Endodermal cell (in vitro differentiated cells): ENCODE measurements around the gene INSIG1. TPM values are rescaled to one million over a fixed set of nuclear protein-coding genes. Genes with fewer than 3 reads are reported as not detected.

Experiments
- DNase-seq: peaks from one replicate; pipeline ENCODE4 v3.0.0-alpha.2; 2017
- H3K27ac ChIP-seq: 2 replicates; pipeline ENCODE4 v1.5.1; 2013; ENCODE audit warnings: mild to moderate bottlenecking, low read depth, low read length, moderate library complexity
- H3K27me3 ChIP-seq: 2 replicates; pipeline ENCODE4 v1.6.1; 2013; ENCODE audit warnings: mild to moderate bottlenecking, low read length, moderate library complexity; ENCODE audit not compliant: insufficient read depth, control insufficient read depth, poor library complexity, severe bottlenecking
- H3K36me3 ChIP-seq: 2 replicates; pipeline ENCODE4 v1.7.0; 2013; ENCODE audit warnings: mild to moderate bottlenecking, low read length, moderate library complexity; ENCODE audit not compliant: control insufficient read depth, insufficient read depth
- H3K4me1 ChIP-seq: one replicate; pipeline ENCODE4 v1.7.0; 2013; ENCODE audit warnings: low read length; ENCODE audit not compliant: control insufficient read depth, insufficient read depth
- H3K4me3 ChIP-seq: 2 replicates; pipeline ENCODE4 v1.5.1; 2013; ENCODE audit warnings: mild to moderate bottlenecking, low read length, moderate library complexity
- H3K9ac ChIP-seq: 2 replicates; pipeline ENCODE4 v1.6.1; 2013; ENCODE audit warnings: mild to moderate bottlenecking, low read length, moderate library complexity; ENCODE audit not compliant: poor library complexity, severe bottlenecking; ENCODE audit errors: extremely low read depth
- H3K9me3 ChIP-seq: 2 replicates; pipeline ENCODE4 v1.6.1; 2013; ENCODE audit warnings: mild to moderate bottlenecking, low read length, moderate library complexity; ENCODE audit not compliant: control insufficient read depth
- H3K27ac Mint-ChIP-seq: 2 replicates; pipeline ENCODE4 v1.8.0; 2020; ENCODE audit warnings: mixed read lengths
- H3K27me3 Mint-ChIP-seq: 2 replicates; pipeline ENCODE4 v1.8.0; 2021; ENCODE audit warnings: mild to moderate bottlenecking, mixed read lengths; ENCODE audit not compliant: insufficient read depth
- H3K36me3 Mint-ChIP-seq: 2 replicates; pipeline ENCODE4 v1.8.0; 2020; ENCODE audit warnings: low read depth, mixed read lengths
- H3K4me1 Mint-ChIP-seq: 2 replicates; pipeline ENCODE4 v1.8.0; 2020; ENCODE audit warnings: mixed read lengths
- H3K4me3 Mint-ChIP-seq: 2 replicates; pipeline ENCODE4 v1.8.0; 2020; ENCODE audit warnings: mild to moderate bottlenecking, moderate library complexity, mixed read lengths
- H3K9me3 Mint-ChIP-seq: 2 replicates; pipeline ENCODE4 v1.8.0; 2020; ENCODE audit warnings: mild to moderate bottlenecking, mixed read lengths
- WGBS, 2 experiments: methylation state at CpG; one replicate each; pipeline versions ENCODE4 v1.1.5 to v1.1.7; 2013; ENCODE audit warnings: missing lambda C conversion rate in 2 of 2, mixed read lengths in 1 of 2; ENCODE audit not compliant: insufficient coverage in 1 of 2, insufficient read length in 1 of 2; 5-methylcytosine and 5-hydroxymethylcytosine counted together
- total RNA-seq, 2 donors: library from RNA; stranded (reverse); fragmentation: NEBNext Ultra II Directional in 1 of 2; extraction: Animal tissue kit (Norgen Biotek cat#: 25700) in 1 of 2; gene quantifications; 2 replicates in 1 of 2; 3 replicates in 1 of 2; pipeline ENCODE4 v1.2.1, GENCODE V29; 2021
- TF ChIP-seq, protein P1 (sequence below): fragments of 200-600 bp; sonication (generic); conservative IDR thresholded peaks from 2 replicates; pipeline ENCODE4 v1.5.0; 2021; ENCODE audit warnings: antibody characterized with exemption, mild to moderate bottlenecking

The INSIG1 gene
- total RNA-seq, 2 donors from 2014 or later: 27.2 to 36.9 TPM

DNA sequence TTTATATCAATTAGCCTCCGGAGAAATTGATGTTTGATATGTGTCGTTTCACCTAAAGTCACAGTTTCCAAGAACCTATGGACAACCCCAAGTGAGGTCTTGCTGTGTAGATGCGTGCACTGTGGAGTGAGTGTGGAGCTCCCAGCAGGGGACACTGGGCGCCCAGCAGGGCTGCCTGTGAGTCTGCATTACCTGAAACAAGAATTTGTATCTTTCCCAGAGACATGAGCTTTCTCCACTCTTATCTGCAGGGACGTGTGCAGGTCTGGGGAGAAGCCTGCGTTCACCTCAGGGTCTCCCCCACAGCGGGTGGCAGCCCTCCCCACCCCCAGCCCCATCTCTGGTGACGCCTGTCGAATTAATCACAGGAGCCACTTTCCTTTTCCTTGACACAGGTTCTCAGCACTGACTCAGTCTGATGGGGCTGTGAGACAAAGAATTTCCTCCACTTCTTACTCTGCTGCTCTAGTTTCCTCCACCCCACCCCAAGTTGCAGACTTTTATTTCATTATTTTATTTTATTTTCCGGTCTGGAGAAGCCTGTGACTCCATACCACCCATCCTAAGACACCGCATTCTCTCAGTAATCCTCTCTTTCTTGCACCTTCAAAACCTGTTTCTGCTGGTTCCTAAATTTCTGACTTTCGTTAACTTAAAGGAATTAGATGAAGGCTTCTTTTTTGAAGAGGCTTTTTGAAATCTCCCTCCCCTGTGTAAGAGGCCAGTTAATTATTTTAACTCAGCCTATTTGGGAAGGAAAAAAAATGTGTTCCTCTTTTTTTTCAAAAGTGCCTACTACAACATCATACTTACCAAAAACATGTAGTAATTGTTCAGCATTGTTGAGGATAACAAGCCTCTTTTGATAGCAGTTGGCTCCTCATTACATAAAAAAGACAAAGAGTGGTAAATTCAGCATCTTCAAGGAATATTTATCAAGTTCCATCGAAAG, 17.0 kb upstream of the INSIG1 start:
- H3K4me1 ChIP-seq: no peaks in the 10 kb centered on the region
- Mint-ChIP-seq H3K9me3 (no peaks in the 10 kb centered on the region), H3K4me1 (peaks cover 3% of the 10 kb centered on the region), H3K4me3 (no peak overlapping the region), H3K27ac (no peak overlapping the region), H3K27me3 (peaks cover 2% of the 10 kb centered on the region), H3K36me3 (no peaks in the 10 kb centered on the region)
- H3K36me3 ChIP-seq: no peaks in the 10 kb centered on the region
- WGBS, 2 experiments: 86 to 92% methylated on average over 11 to 13 of the region's 13 CpGs
- no peak overlapping the region for H3K9ac ChIP-seq
- no peak overlapping the region for H3K4me3 ChIP-seq
- DNase-seq: no peak
- H3K27ac ChIP-seq: no peak overlapping the region
- H3K9me3 ChIP-seq: no peaks in the 10 kb centered on the region
- TF ChIP-seq, protein P1, sequence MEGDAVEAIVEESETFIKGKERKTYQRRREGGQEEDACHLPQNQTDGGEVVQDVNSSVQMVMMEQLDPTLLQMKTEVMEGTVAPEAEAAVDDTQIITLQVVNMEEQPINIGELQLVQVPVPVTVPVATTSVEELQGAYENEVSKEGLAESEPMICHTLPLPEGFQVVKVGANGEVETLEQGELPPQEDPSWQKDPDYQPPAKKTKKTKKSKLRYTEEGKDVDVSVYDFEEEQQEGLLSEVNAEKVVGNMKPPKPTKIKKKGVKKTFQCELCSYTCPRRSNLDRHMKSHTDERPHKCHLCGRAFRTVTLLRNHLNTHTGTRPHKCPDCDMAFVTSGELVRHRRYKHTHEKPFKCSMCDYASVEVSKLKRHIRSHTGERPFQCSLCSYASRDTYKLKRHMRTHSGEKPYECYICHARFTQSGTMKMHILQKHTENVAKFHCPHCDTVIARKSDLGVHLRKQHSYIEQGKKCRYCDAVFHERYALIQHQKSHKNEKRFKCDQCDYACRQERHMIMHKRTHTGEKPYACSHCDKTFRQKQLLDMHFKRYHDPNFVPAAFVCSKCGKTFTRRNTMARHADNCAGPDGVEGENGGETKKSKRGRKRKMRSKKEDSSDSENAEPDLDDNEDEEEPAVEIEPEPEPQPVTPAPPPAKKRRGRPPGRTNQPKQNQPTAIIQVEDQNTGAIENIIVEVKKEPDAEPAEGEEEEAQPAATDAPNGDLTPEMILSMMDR: no peak
- H3K27me3 ChIP-seq: no peaks in the 10 kb centered on the region

- Histone ChIP-seq H3K9me3 (no peaks in the 10 kb centered on the region), H3K27ac (no peak overlapping the region), H3K9ac (no peak overlapping the region), H3K27me3 (no peaks in the 10 kb centered on the region), H3K4me3 (no peak overlapping the region), H3K36me3 (no peaks in the 10 kb centered on the region), H3K4me1 (no peaks in the 10 kb centered on the region)
- TF ChIP-seq, protein P1: no peak
- Mint-ChIP-seq H3K9me3 (no peaks in the 10 kb centered on the region), H3K4me3 (no peak overlapping the region), H3K36me3 (no peaks in the 10 kb centered on the region), H3K4me1 (peaks cover 3% of the 10 kb centered on the region), H3K27me3 (peaks cover 2% of the 10 kb centered on the region), H3K27ac (no peak overlapping the region)
- 92 to 93% methylated on average over 9 of the region's 9 CpGs for WGBS, 2 experiments
- no peak for DNase-seq
Observed at GRCh38 chr7:155281398-155281969, 16.2 kb upstream of the INSIG1 start.

GRCh38 chr7:155282671-155283070, 15.0 kb upstream of the INSIG1 start:
- DNase-seq: no peak
- Histone ChIP-seq H3K36me3 (no peaks in the 10 kb centered on the region), H3K9me3 (no peaks in the 10 kb centered on the region), H3K27me3 (no peaks in the 10 kb centered on the region), H3K27ac (no peak overlapping the region), H3K4me3 (no peak overlapping the region), H3K9ac (no peak overlapping the region), H3K4me1 (no peaks in the 10 kb centered on the region)
- Mint-ChIP-seq H3K36me3 (no peaks in the 10 kb centered on the region), H3K27me3 (peaks cover 2% of the 10 kb centered on the region), H3K9me3 (no peaks in the 10 kb centered on the region), H3K4me3 (no peak overlapping the region), H3K4me1 (peaks cover 3% of the 10 kb centered on the region), H3K27ac (no peak overlapping the region)
- TF ChIP-seq, protein P1: no peak
- WGBS, 2 experiments: 91 to 94% methylated on average over 6 of the region's 6 CpGs
